Heart right ventricle (tissue), 16 donors: ENCODE data around the gene IQCB1. TPM values are rescaled to one million over a fixed set of nuclear protein-coding genes. Genes with fewer than 3 reads are reported as not detected.

Source experiments
- ATAC-seq, 8 donors: fragments of 200-7000 bp; cut with Tn5 transposase; one replicate each; pipeline ENCODE4 v1.9.1; 2020; ENCODE audit warnings: mild to moderate bottlenecking in 8 of 8, moderate library complexity in 8 of 8, moderate number of reproducible peaks in 1 of 8
- DNase-seq, 2 donors: peaks; one replicate each; pipeline ENCODE4 v3.0.0-alpha.2; 2020
- H3K27ac ChIP-seq, 10 donors: fragments of 200-600 bp; sonication (generic) in 2 of 10; one replicate each; pipeline versions ENCODE4 v1.5.0 to v1.8.0; 2020 to 2022; ENCODE audit warnings: mild to moderate bottlenecking in 3 of 10
- H3K27me3 ChIP-seq, 7 donors: fragments of 200-600 bp; one replicate each; pipeline ENCODE4 v1.8.0; 2021 to 2022; ENCODE audit warnings: mild to moderate bottlenecking in 2 of 7
- H3K36me3 ChIP-seq, 9 donors: fragments of 200-600 bp; sonication (generic) in 1 of 9; one replicate each; pipeline versions ENCODE4 v1.5.0 to v1.8.0; 2020 to 2022; ENCODE audit warnings: mild to moderate bottlenecking in 2 of 9
- H3K4me1 ChIP-seq, 9 donors: fragments of 200-600 bp; sonication (generic) in 1 of 9; one replicate each; pipeline versions ENCODE4 v1.5.0 to v1.8.0; 2020 to 2022; ENCODE audit warnings: mild to moderate bottlenecking in 4 of 9
- H3K4me3 ChIP-seq, 10 donors: fragments of 200-600 bp; sonication (generic) in 2 of 10; one replicate each; pipeline versions ENCODE4 v1.5.0 to v1.8.0; 2020 to 2022; ENCODE audit warnings: mild to moderate bottlenecking in 7 of 10, moderate library complexity in 2 of 10
- H3K9me3 ChIP-seq, 11 donors: fragments of 200-600 bp in 10 of 11; sonication (generic) in 2 of 11; one replicate each; pipeline versions ENCODE4 v1.5.0 to v1.8.0; 2013 to 2022; ENCODE audit warnings: mild to moderate bottlenecking in 2 of 11, control low read depth in 1 of 11, moderate library complexity in 1 of 11
- CTCF ChIP-seq, 9 donors: fragments of 200-600 bp; sonication (generic) in 2 of 9; IDR thresholded peaks; one replicate each; pipeline versions ENCODE4 v1.5.0 to v1.8.0; 2021 to 2022; ENCODE audit warnings: antibody characterized with exemption in 9 of 9, mild to moderate bottlenecking in 5 of 9, moderate library complexity in 1 of 9
- WGBS, 2 donors: extraction: QIAGEN DNeasy Blood & Tissue Kit; methylation state at CpG; one replicate each; pipeline ENCODE4 v1.1.7; 2013; ENCODE audit warnings: inconsistent platforms in 1 of 2; 5-methylcytosine and 5-hydroxymethylcytosine counted together
- intact Hi-C, 10 donors: fragments of 100-400 bp; cut with DNase I; formaldehyde crosslinking; loops; one replicate each; pipeline versions ENCODE4 v1.11.1 to v1.14.2; 2022
- polyA plus RNA-seq, 2 donors: library from polyadenylated mRNA; stranded (reverse); fragments of 200-250 nt; gene quantifications; one replicate each; pipeline ENCODE4 v1.2.3, GENCODE V29; 2013
- total RNA-seq, 10 donors: library from RNA; stranded (reverse); fragmentation: NEBNext Ultra II Directional in 3 of 10; extraction: Animal tissue kit (Norgen Biotek cat#: 25700) in 3 of 10; gene quantifications; one replicate each; pipeline versions ENCODE4 v1.2.1 to v1.2.4, GENCODE V29; 2021 to 2023
- donor health status: Arrhythmogenic right ventricular cardiomyopathy.
- donor health status: ischemic (EF 13 %, LVEDD 7.1; RV severe dilation, severe dysfunction).
- donor health status: healthy with polysubstance abuse.
- donor health status: DM: no; HTN: yes; CAD: no.
- donor health status: DM: no; HTN: no; CAD: no.
- donor health status: ischemic (EF 25% LVEDD 6.9; RV normal size, moderate dysfunction).
- donor health status: ischemic (EF 25% LVEDD 5.7; RV mildly dilated, moderate dysfunction).
- donor health status: healthy.
- donor health status: DM: yes; HTN: yes; CAD: no.
- donor health status: Ischemic cardiomyopathy.
- donor health status: ischemic (EF 35%, LVEDD 5.7; RV mildly dilated, moderate dysfunction).
- donor health status: nonischemic (EF 11% LVEDD 7.7; RV severe dilation, severe dysfunction).
- donor health status: DM: yes; HTN: yes; CAD: no.
- donor health status: PGD.
- donor health status: ischemic (EF 29% LVEDD 5.4; RV normal size, mild dysfunction).
- donor health status: nonischemic (EF 23%, LVEDD 6.1; RV moderate dilation, normal function).

IQCB1 gene
- total and polyA plus RNA-seq, 12 donors: 4.9 to 9.9 (median 7.1) TPM

- intact Hi-C loops: no loop called here
These were observed 98.7 kb downstream of the IQCB1 start for GRCh38 chr3:121736112-121736511.

GRCh38 chr3:121735047-121735696, 99.7 kb downstream of the IQCB1 start:
- peaks cover 0 to 51% (median 33%) of the 10 kb centered on the region in 9 donors for H3K4me1 ChIP-seq
- H3K27me3 ChIP-seq: no peaks in the 10 kb centered on the region
- no peaks in the 10 kb centered on the region for H3K9me3 ChIP-seq
- ATAC-seq (no peak), DNase-seq (no peak)
- no peak overlapping the region for H3K27ac ChIP-seq
- H3K4me3 ChIP-seq: no peak overlapping the region
- intact Hi-C loops: no loop called here
- H3K36me3 ChIP-seq: peaks cover 0 to 8% (median 0%) of the 10 kb centered on the region in 9 donors
- no peak for TF ChIP-seq CTCF (IDR thresholded peaks at IDR 0.05)

More at GRCh38 chr3:121736112-121736511, 98.7 kb downstream of the IQCB1 start:
- no peak overlapping the region for H3K27ac ChIP-seq
- no peak overlapping the region for H3K4me3 ChIP-seq
- no peak for DNase-seq
- TF ChIP-seq CTCF (IDR thresholded peaks at IDR 0.05): no peak
- no peaks in the 10 kb centered on the region for H3K27me3 ChIP-seq
- 94% methylated on average over 3 of the region's 3 CpGs for WGBS, 2 donors
- H3K9me3 ChIP-seq: no peaks in the 10 kb centered on the region
- no peaks in the 10 kb centered on the region for H3K36me3 ChIP-seq
- H3K4me1 ChIP-seq: peaks cover 0 to 50% (median 29%) of the 10 kb centered on the region in 9 donors
- no peak for ATAC-seq

- Histone ChIP-seq H3K27me3 (no peaks in the 10 kb centered on the region), H3K9me3 (no peaks in the 10 kb centered on the region), H3K4me3 (peak overlapping the region in 2 of 10 donors; percentile 9 to 10), H3K27ac (peak overlapping the region in 5 of 10 donors; percentile 15 to 54 (median 31)), H3K36me3 (peaks cover 0 to 48% (median 33%) of the 10 kb centered on the region in 9 donors), H3K4me1 (peaks cover 0 to 50% (median 37%) of the 10 kb centered on the region in 9 donors)
- DNase-seq: no peak
- whole genome bisulfite sequencing, 2 donors: 56 to 67% methylated on average over 8 of the region's 8 CpGs
- intact Hi-C loops: no loop called here
- ATAC-seq: peak in 5 of 8 donors; percentile 53 to 94 (median 79)
- TF ChIP-seq CTCF (IDR thresholded peaks at IDR 0.05): no peak
These were observed 103.7 kb downstream of the IQCB1 start for GRCh38 chr3:121730940-121731687.

- ATAC-seq (no peak), DNase-seq (no peak)
- H3K27me3 ChIP-seq: no peaks in the 10 kb centered on the region
- peaks cover 0 to 14% (median 0%) of the 10 kb centered on the region in 9 donors for H3K4me1 ChIP-seq
- H3K36me3 ChIP-seq: peaks cover 0 to 100% (median 68%) of the 10 kb centered on the region in 9 donors
- no peaks in the 10 kb centered on the region for H3K9me3 ChIP-seq
- no peak overlapping the region for H3K4me3 ChIP-seq
- WGBS, 2 donors: 85 to 91% methylated on average over 1 of the region's 1 CpG
- H3K27ac ChIP-seq: no peak overlapping the region
- no peak for TF ChIP-seq CTCF (IDR thresholded peaks at IDR 0.05)
- intact Hi-C loops: loop anchor here in 1 of 10 donors (10.0 kb wide), 1 partner anchor 59 kb away; the partner anchor contains the start of gene HCLS1
These were observed 110.7 kb downstream of the IQCB1 start for GRCh38 chr3:121724130-121724529.
